K562 (cell line): ENCODE measurements around the gene MBOAT7. TPM values are rescaled to one million over a fixed set of nuclear protein-coding genes. Genes with fewer than 3 reads are reported as not detected.

ENCODE experiments used
- ATAC-seq: fragments of 200-7000 bp; cut with Tn5 transposase; 3 replicates; pipeline ENCODE4 v1.9.1; 2020; ENCODE audit warnings: moderate library complexity
- BruUV-seq: library from RNA; stranded (reverse); fragments of 400-500 nt; replicated peaks from 2 replicates; lab custom pipeline; 2021; lab: Mats Ljungman, UMichigan
- CTCF ChIA-PET: fragments of 300-600 bp; formaldehyde crosslinking; extraction: SDS; loops from one replicate; lab custom pipeline; 2021; ENCODE audit warnings: low intra/inter-chr PET ratio; lab: Yijun Ruan, JAX
- POLR2A ChIA-PET: fragments of 300-600, 350-650 bp; sonication (Branson Sonifier 250); formaldehyde crosslinking; extraction: SDS; loops from one replicate; lab custom pipeline; 2021; ENCODE audit warnings: antibody characterized with exemption, inconsistent platforms; lab: Yijun Ruan, JAX
- DNase-seq, 4 experiments: peaks; one replicate each; pipeline versions ENCODE4 v3.0.0 to v3.0.0-alpha.2; 2011 to 2018; ENCODE audit warnings: low spot score in 3 of 4, mixed read lengths in 3 of 4; ENCODE audit errors: extremely low read depth in 1 of 4
- FAIRE-seq: peaks from 2 replicates; lab custom pipeline; 2011; peaks lifted over from hg19 to GRCh38; lab: Jason Lieb, UNC
- H2AFZ ChIP-seq: 2 replicates; pipeline ENCODE4 v1.6.0; 2011; ENCODE audit warnings: low read depth, low read length, control low read depth, inconsistent platforms
- H3K27ac ChIP-seq: fragments of 200-600 bp; 3 replicates; pipeline ENCODE4 v1.8.0; 2011; ENCODE audit warnings: low read depth, mild to moderate bottlenecking, control low read depth, inconsistent platforms, low read length, moderate library complexity, mixed read lengths; ENCODE audit errors: extremely low read depth
- H3K27me3 ChIP-seq, 2 experiments: fragments of 300-600 bp in 1 of 2; 2 replicates in 1 of 2; 3 replicates in 1 of 2; pipeline versions ENCODE4 v1.6.0 to v1.8.0; 2011; ENCODE audit warnings: inconsistent platforms in 2 of 2, low read length in 2 of 2, mild to moderate bottlenecking in 1 of 2, mixed read lengths in 1 of 2, moderate library complexity in 1 of 2; ENCODE audit not compliant: control insufficient read depth in 2 of 2, insufficient read depth in 2 of 2
- H3K36me3 ChIP-seq: fragments of 300-600 bp; 3 replicates; pipeline ENCODE4 v1.8.0; 2011; ENCODE audit warnings: mild to moderate bottlenecking, low read length, inconsistent platforms; ENCODE audit not compliant: control insufficient read depth, insufficient read depth
- H3K4me1 ChIP-seq, 2 experiments: fragments of 200-600 bp in 1 of 2; replicated peaks in 1 of 2; 2 replicates in 1 of 2; 3 replicates in 1 of 2; pipeline versions ENCODE4 v1.5.1 to v1.8.0; 2011; ENCODE audit warnings: inconsistent platforms in 2 of 2, low read length in 2 of 2, mild to moderate bottlenecking in 1 of 2, mixed read lengths in 1 of 2, moderate library complexity in 1 of 2; ENCODE audit not compliant: control insufficient read depth in 2 of 2, insufficient read depth in 2 of 2
- H3K4me2 ChIP-seq: 2 replicates; pipeline ENCODE4 v1.6.1; 2011; ENCODE audit warnings: low read length, control low read depth, inconsistent platforms, mixed read lengths; ENCODE audit not compliant: insufficient read depth
- H3K4me3 ChIP-seq: fragments of 200-600 bp; sonication (generic), shearing (Covaris generic); 2 replicates; pipeline ENCODE4 v1.5.1; 2016; ENCODE audit warnings: control low read depth, inconsistent platforms
- H3K79me2 ChIP-seq: fragments of 200-600 bp; 3 replicates; pipeline ENCODE4 v1.8.0; 2011; ENCODE audit warnings: low read length, inconsistent platforms; ENCODE audit not compliant: control insufficient read depth, insufficient read depth
- H3K9ac ChIP-seq, 2 experiments: 2 replicates each; pipeline versions ENCODE4 v1.6.0 to v1.6.1; 2011; ENCODE audit warnings: low read depth in 2 of 2, low read length in 2 of 2, control low read depth in 1 of 2, inconsistent platforms in 1 of 2, mild to moderate bottlenecking in 1 of 2, mixed read lengths in 1 of 2; ENCODE audit not compliant: insufficient read depth in 1 of 2
- H3K9me1 ChIP-seq: one replicate; pipeline ENCODE4 v1.6.0; 2011; ENCODE audit warnings: inconsistent platforms, mild to moderate bottlenecking, low read length, moderate library complexity; ENCODE audit not compliant: control insufficient read depth, insufficient read depth
- H3K9me3 ChIP-seq: replicated peaks from 2 replicates; pipeline ENCODE4 v1.5.1; 2011; ENCODE audit warnings: low read depth, low read length, inconsistent platforms; ENCODE audit not compliant: control insufficient read depth, insufficient read depth
- H4K20me1 ChIP-seq: replicated peaks from 2 replicates; pipeline ENCODE4 v1.6.1; 2011; ENCODE audit warnings: low read length, inconsistent platforms, mixed read lengths; ENCODE audit not compliant: control insufficient read depth, insufficient read depth
- KDM1A ChIP-seq, 2 experiments: fragments of 450-650 bp; IDR thresholded peaks; 2 replicates each; pipeline ENCODE4 v1.6.1; 2016; ENCODE audit warnings: mild to moderate bottlenecking in 2 of 2
- NKRF ChIP-seq: fragments of 450-650 bp; IDR thresholded peaks from 2 replicates; pipeline ENCODE4 v1.6.1; 2016; ENCODE audit warnings: borderline replicate concordance
- POLR2B ChIP-seq: fragments of 450-650 bp; IDR thresholded peaks from 2 replicates; pipeline ENCODE4 v1.6.1; 2018; ENCODE audit warnings: low read depth; ENCODE audit not compliant: partially characterized antibody
- PRPF4 ChIP-seq: fragments of 200-400 bp; formaldehyde crosslinking; IDR thresholded peaks from one replicate; pipeline ENCODE4 v1.6.1; 2017; ENCODE audit warnings: low read length, low read depth, mild to moderate bottlenecking; ENCODE audit not compliant: insufficient read depth, poor library complexity, severe bottlenecking
- SIRT6 ChIP-seq: IDR thresholded peaks from one replicate; pipeline ENCODE4 v1.6.1; 2012; ENCODE audit warnings: low read depth, mild to moderate bottlenecking, control low read depth, inconsistent platforms, low read length, moderate library complexity
- SMAD1 ChIP-seq: fragments of 150-350 bp; IDR thresholded peaks from 2 replicates; pipeline ENCODE4 v1.6.1; 2014; ENCODE audit warnings: low read length, low read depth; ENCODE audit not compliant: partially characterized antibody
- SOX6 ChIP-seq: fragments of 450-650 bp; IDR thresholded peaks from 2 replicates; pipeline ENCODE4 v1.6.1; 2014; ENCODE audit warnings: mild to moderate bottlenecking
- U2AF2 ChIP-seq: fragments of 200-400 bp; formaldehyde crosslinking; optimal IDR thresholded peaks from 2 replicates; pipeline ENCODE3; 2017; ENCODE audit warnings: low read depth, mild to moderate bottlenecking, low read length
- ZKSCAN8 ChIP-seq: fragments of 200-800 bp; sonication (Bioruptor generic); IDR thresholded peaks from 2 replicates; pipeline ENCODE4 v1.6.1; 2016; ENCODE audit warnings: missing genetic modification characterization, missing compliant biosample characterization
- ZNF143 ChIP-seq: sonication (generic); formaldehyde crosslinking; IDR thresholded peaks from 2 replicates; pipeline ENCODE4 v1.9.0; 2022; ENCODE audit warnings: mild to moderate bottlenecking, missing genetic modification reagents
- ZNF253 ChIP-seq: fragments of 250-450 bp; sonication (Bioruptor Pico); conservative IDR thresholded peaks from 2 replicates; pipeline ENCODE4 v1.6.1; 2021; ENCODE audit warnings: mild to moderate bottlenecking
- ZNF507 ChIP-seq: conservative IDR thresholded peaks from 2 replicates; pipeline ENCODE4 v1.6.1; 2017; ENCODE audit warnings: missing genetic modification characterization, missing compliant biosample characterization
- ZNF561 ChIP-seq: fragments of 450-650 bp; formaldehyde crosslinking; conservative IDR thresholded peaks from 2 replicates; pipeline ENCODE4 v1.4.0; 2020; ENCODE audit warnings: mild to moderate bottlenecking, moderate library complexity
- ZNF766 ChIP-seq: fragments of 200-800 bp; sonication (Bioruptor generic); conservative IDR thresholded peaks from 2 replicates; pipeline ENCODE4 v1.6.1; 2016; ENCODE audit warnings: missing genetic modification characterization, missing compliant biosample characterization
- ZNF79 ChIP-seq: fragments of 250-450 bp; sonication (Bioruptor Pico); IDR thresholded peaks from 2 replicates; pipeline ENCODE4 v1.4.0; 2020; ENCODE audit warnings: low read depth, mild to moderate bottlenecking, moderate library complexity
- ZNF830 ChIP-seq: fragments of 250-450 bp; sonication (Bioruptor Pico); IDR thresholded peaks from 2 replicates; pipeline ENCODE4 v1.5.0; 2021; ENCODE audit warnings: mild to moderate bottlenecking
- WGBS: fragments of 100-300 bp; shearing (Covaris generic); methylation state at CpG from one replicate; pipeline ENCODE4 v1.1.6; 2016; ENCODE audit warnings: low coverage, mixed read lengths; ENCODE audit not compliant: insufficient coverage; ENCODE audit errors: missing lambda C conversion rate; 5-methylcytosine and 5-hydroxymethylcytosine counted together
- in situ Hi-C: fragments of 300-500 bp; cut with MboI; formaldehyde crosslinking; loops from 4 replicates; pipeline ENCODE4 v1.15.0; 2018; ENCODE audit warnings: inconsistent platforms, mixed read lengths
- intact Hi-C: fragments of 100-400 bp; cut with micrococcal nuclease; formaldehyde crosslinking; loops from 2 replicates; pipeline ENCODE4 v1.14.2; 2022
- polyA plus RNA-seq, 8 experiments: library from polyadenylated mRNA; depleted of rRNA in 4 of 8; stranded (reverse) in 5 of 8; unstranded in 3 of 8; fragments of >200 nt; fragmentation: Nextera tagmentation in 2 of 8; fragmentation: Illumina TruSeq in 1 of 8; extraction: Ambion mirVana in 2 of 8; extraction: Trizol in 1 of 8; gene quantifications; 2 replicates each; pipeline versions ENCODE4 v1.2.1 to v1.2.3, GENCODE V29; 2011 to 2014; ENCODE audit warnings: inconsistent platforms in 1 of 8, missing spikeins in 1 of 8
- total RNA-seq, 7 experiments: library from RNA; depleted of rRNA in 6 of 7; stranded (reverse); fragments of >200 nt in 6 of 7; fragmentation: Illumina TruSeq in 2 of 7; extraction: Trizol in 2 of 7; gene quantifications; 2 replicates each; pipeline versions ENCODE4 v1.2.1 to v1.2.3, GENCODE V29; 2011 to 2021; ENCODE audit warnings: low replicate concordance in 1 of 7

The MBOAT7 gene
- total and polyA plus RNA-seq, 9 of the 15 experiments (the other 6 are each of a cell fraction or from before 2014, with no cell fraction given) = 1.4 to 153 (median 56.1) TPM

DNA sequence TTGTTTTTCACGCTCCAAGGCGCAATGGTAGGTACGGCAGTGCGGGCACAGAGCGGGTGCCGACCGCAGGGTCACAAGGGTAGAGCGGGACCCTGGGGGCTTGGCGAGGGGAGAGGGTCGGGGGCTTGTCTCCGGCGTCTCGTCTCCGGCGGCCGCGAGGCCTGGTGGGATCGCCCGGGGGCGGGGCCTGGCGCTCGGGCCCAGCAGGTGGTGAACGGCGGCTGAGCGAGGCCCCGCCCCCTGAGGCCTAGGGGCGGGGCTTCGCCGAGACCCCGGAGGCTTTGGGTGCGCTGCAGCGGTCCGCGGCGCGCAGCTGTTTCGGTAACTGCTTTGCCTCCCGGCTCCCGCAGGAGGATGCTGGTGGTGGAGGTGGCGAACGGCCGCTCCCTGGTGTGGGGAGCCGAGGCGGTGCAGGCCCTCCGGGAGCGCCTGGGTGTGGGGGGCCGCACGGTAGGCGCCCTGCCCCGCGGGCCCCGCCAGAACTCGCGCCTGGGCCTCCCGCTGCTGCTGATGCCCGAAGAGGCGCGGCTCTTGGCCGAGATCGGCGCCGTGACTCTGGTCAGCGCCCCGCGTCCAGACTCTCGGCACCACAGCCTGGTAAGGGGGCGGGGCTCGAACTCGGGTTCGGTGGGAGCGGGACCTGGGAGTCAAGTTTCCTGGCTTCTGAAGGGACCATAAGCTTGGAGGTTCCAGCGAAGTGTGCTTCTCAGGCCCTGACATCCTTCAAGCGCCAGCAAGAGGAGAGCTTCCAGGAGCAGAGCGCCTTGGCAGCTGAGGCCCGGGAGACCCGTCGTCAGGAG is 1.8 kb upstream of the MBOAT7 start, which contains the start of gene TSEN34:
Gene TSEN34, plus strand, starts transcription at position 298 of the 800 bp plus-strand sequence. Its CDS starts 57 bp downstream, at position 355.
- in situ Hi-C loops (no loop called here), intact Hi-C loops (no loop called here)
- peak; percentile 77 to 89 (median 82) for DNase-seq
- Histone ChIP-seq H2AFZ (peak within 1 kb of the TSS; percentile 98), H3K36me3 (peaks cover 53% of the 10 kb centered on the region), H3K79me2 (peaks cover 51% of the 10 kb centered on the region), H3K4me3 (peak within 1 kb of the TSS; percentile 96), H3K27me3 (no peaks in the 10 kb centered on the region), H3K9me3 (no peaks in the 10 kb centered on the region), H4K20me1 (no peaks in the 10 kb centered on the region), H3K9ac (peak within 1 kb of the TSS; percentile 98 to 99), H3K27ac (peak within 1 kb of the TSS; percentile 100), H3K4me2 (peak within 1 kb of the TSS; percentile 96), H3K4me1 (peaks cover 27 to 49% of the 10 kb centered on the region in 2 experiments), H3K9me1 (peaks cover 4% of the 10 kb centered on the region)
- FAIRE-seq = no peak
- BruUV-seq = TSS peak; percentile 52
- under 1% methylated on average over 57 of the region's 77 CpGs for WGBS
- ChIA-PET CTCF (no interaction called here), POLR2A (interaction anchor here (0.6 to 7.0 kb wide), 11 partner anchors 10 to 74 kb away, joined by 3 to 206 read pairs (median 7); partner anchors contain the start of genes CNOT3, LENG1, RPS9 and TMC4)
- ATAC-seq = peak; percentile 48
- TF ChIP-seq KDM1A (IDR thresholded peaks at IDR 0.05) (no peak), ZNF143 (no peak), ZNF830 (CRISPR knock-in tag) (no peak; the same call in 1 of the 2 replicates), SMAD1 (no peak), ZNF561 (CRISPR knock-in tag) (no peak), ZNF766 (CRISPR knock-in tag) (no peak), ZKSCAN8 (CRISPR knock-in tag) (no peak), SOX6 (no peak), NKRF (peak; percentile 58; the same call in 1 of the 2 replicates), U2AF2 (no peak), ZNF79 (no peak), ZNF253 (CRISPR knock-in tag) (no peak), PRPF4 (no peak), POLR2B (peak; percentile 26), ZNF507 (tag) (no peak), SIRT6 (no peak)
